ENCODE results near the gene DDAH1.
A peak's percentile ranks its signal among the peaks of the same experiment; 100 is the strongest.

Gene DDAH1

DNA sequence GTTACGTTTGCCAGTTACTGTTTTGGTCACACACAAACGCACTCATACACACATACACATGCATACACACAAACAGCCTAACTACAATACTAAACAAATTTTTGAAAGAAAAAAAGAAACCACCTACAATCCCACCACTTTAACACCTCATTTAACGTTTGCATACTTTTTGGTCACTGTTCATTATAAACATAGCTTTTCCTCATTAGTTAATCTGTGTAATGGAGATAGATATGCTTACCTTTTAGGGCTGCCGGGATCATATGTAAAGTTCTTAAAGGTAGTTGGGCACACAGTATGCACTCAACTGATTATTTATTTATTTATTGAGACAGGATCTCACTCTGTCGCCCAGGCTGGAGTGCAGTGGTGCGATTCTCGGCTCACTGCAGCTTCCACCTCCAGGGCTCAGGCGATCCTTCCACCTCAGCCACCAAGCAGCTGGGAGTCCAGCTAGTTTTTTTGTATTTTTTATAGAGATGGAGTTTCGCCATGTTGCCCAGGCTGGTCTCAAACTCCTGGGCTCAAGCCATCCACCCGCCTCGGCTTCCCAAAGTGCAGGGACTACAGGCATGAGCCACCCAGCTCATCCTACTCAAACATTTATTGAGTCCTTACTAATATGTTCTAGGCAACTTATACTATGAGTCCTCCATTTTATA lies 187.8 kb downstream of the DDAH1 start:
- Histone ChIP-seq H3K27ac (ENCODE audit: low read depth, low read length) (peak overlapping the region; percentile 54), H3K36me3 (ENCODE audit: insufficient read depth, low read length) (peaks cover 9% of the 10 kb centered on the region), H2AFZ (ENCODE audit: low read length, unreplicated experiment) (no peak overlapping the region), H3K27me3 (ENCODE audit: insufficient read depth, low read length) (no peaks in the 10 kb centered on the region), H3K4me3 (ENCODE audit: low read depth, low read length) (peak overlapping the region; percentile 64), H3K79me2 (ENCODE audit: control insufficient read depth, insufficient read depth, low read length, unreplicated experiment) (peaks cover 41% of the 10 kb centered on the region), H3K4me1 (ENCODE audit: control insufficient read depth, insufficient read depth, low read length, unreplicated experiment) (peaks cover 25% of the 10 kb centered on the region)

DNA sequence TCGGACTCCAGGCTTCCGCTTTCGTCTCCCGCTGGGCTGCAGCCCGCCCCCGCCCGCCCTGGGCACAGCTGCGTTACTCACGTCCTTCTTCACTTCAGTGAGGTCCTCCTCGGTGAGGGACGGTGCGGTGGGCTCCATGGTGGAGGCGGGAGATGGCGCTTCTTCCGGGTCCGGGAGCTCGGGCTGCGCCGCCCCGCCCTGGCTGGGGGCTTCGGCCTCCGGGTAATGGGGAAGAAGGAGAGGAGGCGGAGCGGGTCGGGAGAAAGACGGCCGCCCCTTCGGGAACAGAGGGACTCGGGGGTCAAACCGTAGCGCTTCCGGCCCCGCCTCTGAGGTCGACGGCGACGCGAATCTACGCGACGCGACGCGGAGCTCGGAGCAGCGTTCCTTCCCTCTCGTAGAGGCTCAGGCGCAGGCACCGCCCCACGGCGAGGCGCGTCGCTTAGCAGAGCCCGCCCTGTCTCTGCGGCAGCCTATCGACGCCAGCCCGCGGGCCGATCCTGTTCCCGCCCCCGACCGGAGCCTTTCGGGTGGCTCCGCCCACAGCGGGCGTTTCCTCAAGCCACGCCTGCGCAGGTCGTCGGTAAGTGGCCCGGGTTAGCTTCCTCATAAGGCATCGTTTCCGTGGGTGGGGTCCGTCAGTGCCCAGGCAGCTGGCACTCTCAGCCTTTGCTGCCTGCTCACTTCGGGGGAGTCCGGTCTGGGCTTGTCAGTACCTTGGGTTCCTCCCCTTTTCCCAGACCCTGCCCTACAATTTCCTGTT lies 188.6 kb downstream of the DDAH1 start, which contains the start of gene BCL10:
Gene BCL10, minus strand, starts transcription at position 418 of the 763 bp plus-strand sequence. Its CDS starts 280 bp downstream, at position 138.
- Histone ChIP-seq H3K4me1 (ENCODE audit: control insufficient read depth, insufficient read depth, low read length, unreplicated experiment) (peaks cover 25% of the 10 kb centered on the region), H3K4me3 (ENCODE audit: low read depth, low read length) (peak within 1 kb of the TSS; percentile 92), H3K79me2 (ENCODE audit: control insufficient read depth, insufficient read depth, low read length, unreplicated experiment) (peaks cover 48% of the 10 kb centered on the region), H3K36me3 (ENCODE audit: insufficient read depth, low read length) (peaks cover 9% of the 10 kb centered on the region), H2AFZ (ENCODE audit: low read length, unreplicated experiment) (no peak within 1 kb of the TSS), H3K27ac (ENCODE audit: low read depth, low read length) (peak within 1 kb of the TSS; percentile 86), H3K27me3 (ENCODE audit: insufficient read depth, low read length) (no peaks in the 10 kb centered on the region)

DNA sequence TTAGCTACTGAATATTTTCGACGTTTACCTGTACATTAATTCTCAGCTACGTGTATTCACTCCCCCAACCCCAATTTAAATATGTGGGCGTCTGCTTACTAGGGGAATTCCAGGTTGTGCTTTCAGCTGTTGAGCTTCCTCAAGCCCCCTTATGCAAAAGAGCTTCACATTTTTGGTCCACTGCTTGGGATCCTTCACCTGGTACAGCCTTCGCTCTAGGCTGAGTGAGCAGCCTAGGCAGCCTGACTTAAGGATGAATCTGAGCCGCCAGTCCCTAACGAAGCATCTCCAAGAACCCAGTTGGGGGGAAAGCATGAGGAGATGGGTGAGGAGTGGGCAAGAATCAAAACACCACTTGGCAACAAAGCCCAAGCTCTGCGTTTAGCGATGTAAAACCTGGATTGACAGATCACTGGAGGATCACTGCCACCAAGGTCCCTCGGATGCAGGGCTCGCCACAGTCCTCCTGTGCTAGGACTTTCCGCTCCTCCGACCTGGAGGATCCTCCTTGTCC lies 189.2 kb downstream of the DDAH1 start:
- Histone ChIP-seq H3K4me3 (ENCODE audit: low read depth, low read length) (peak overlapping the region; percentile 92), H3K36me3 (ENCODE audit: insufficient read depth, low read length) (peaks cover 14% of the 10 kb centered on the region), H3K27me3 (ENCODE audit: insufficient read depth, low read length) (no peaks in the 10 kb centered on the region), H3K27ac (ENCODE audit: low read depth, low read length) (peak overlapping the region; percentile 86), H3K4me1 (ENCODE audit: control insufficient read depth, insufficient read depth, low read length, unreplicated experiment) (peaks cover 25% of the 10 kb centered on the region), H3K79me2 (ENCODE audit: control insufficient read depth, insufficient read depth, low read length, unreplicated experiment) (peaks cover 55% of the 10 kb centered on the region), H2AFZ (ENCODE audit: low read length, unreplicated experiment) (no peak overlapping the region)

DNA sequence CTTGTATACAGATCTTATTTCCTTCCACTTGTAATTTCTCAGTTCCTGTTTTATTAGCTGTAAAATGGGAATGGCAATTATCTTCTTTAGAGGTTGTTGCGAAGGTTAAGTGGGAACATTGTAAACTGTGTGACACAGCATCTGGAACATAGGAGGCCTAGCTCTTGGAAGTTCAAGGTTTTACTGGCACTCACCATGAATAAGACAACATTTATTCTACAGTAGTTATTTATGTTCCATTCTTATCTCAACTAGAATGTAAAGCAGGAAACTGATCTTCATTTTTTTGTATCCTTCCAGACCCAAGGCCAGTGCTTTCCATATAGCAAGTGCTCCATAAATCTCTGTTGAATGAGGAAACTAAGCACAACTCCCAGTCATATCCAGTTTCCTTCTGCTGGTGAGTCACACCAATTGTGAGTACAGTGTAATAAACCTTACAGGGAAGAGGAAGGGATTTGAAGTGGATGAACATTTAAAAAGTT lies 189.9 kb downstream of the DDAH1 start:
- Histone ChIP-seq H3K27ac (ENCODE audit: low read depth, low read length) (peak overlapping the region; percentile 86), H2AFZ (ENCODE audit: low read length, unreplicated experiment) (no peak overlapping the region), H3K4me3 (ENCODE audit: low read depth, low read length) (peak overlapping the region; percentile 92), H3K79me2 (ENCODE audit: control insufficient read depth, insufficient read depth, low read length, unreplicated experiment) (peaks cover 60% of the 10 kb centered on the region), H3K4me1 (ENCODE audit: control insufficient read depth, insufficient read depth, low read length, unreplicated experiment) (peaks cover 25% of the 10 kb centered on the region), H3K36me3 (ENCODE audit: insufficient read depth, low read length) (peaks cover 22% of the 10 kb centered on the region), H3K27me3 (ENCODE audit: insufficient read depth, low read length) (no peaks in the 10 kb centered on the region)

DNA sequence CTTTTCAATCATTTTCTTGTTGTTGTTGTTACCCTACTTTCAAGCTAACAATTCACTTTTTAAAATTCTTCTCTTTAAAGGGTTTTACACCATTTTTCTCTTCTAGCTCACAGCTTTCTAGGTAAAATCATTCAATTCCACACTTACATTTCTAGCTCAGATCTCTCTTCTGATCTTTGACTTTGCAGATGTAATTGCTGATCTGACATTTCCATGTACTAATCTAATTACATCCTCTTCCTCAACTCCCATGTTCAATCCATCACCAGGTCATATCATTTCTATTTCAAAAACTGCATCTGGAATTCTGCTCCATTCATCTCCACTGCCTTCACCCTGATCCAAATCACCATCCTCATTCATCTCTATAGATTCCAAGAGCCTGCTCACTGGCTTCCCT lies 191.6 kb downstream of the DDAH1 start:
- H3K4me1 ChIP-seq (ENCODE audit: control insufficient read depth, insufficient read depth, low read length, unreplicated experiment): peaks cover 17% of the 10 kb centered on the region
- peak overlapping the region; percentile 92; the same call in 1 of the 2 replicates for H3K4me3 ChIP-seq (ENCODE audit: low read depth, low read length)
- H3K79me2 ChIP-seq (ENCODE audit: control insufficient read depth, insufficient read depth, low read length, unreplicated experiment): peaks cover 68% of the 10 kb centered on the region
- peaks cover 32% of the 10 kb centered on the region for H3K36me3 ChIP-seq (ENCODE audit: insufficient read depth, low read length)
- H2AFZ ChIP-seq (ENCODE audit: low read length, unreplicated experiment): no peak overlapping the region
- H3K27me3 ChIP-seq (ENCODE audit: insufficient read depth, low read length): no peaks in the 10 kb centered on the region
- H3K27ac ChIP-seq (ENCODE audit: low read depth, low read length): no peak overlapping the region

DNA sequence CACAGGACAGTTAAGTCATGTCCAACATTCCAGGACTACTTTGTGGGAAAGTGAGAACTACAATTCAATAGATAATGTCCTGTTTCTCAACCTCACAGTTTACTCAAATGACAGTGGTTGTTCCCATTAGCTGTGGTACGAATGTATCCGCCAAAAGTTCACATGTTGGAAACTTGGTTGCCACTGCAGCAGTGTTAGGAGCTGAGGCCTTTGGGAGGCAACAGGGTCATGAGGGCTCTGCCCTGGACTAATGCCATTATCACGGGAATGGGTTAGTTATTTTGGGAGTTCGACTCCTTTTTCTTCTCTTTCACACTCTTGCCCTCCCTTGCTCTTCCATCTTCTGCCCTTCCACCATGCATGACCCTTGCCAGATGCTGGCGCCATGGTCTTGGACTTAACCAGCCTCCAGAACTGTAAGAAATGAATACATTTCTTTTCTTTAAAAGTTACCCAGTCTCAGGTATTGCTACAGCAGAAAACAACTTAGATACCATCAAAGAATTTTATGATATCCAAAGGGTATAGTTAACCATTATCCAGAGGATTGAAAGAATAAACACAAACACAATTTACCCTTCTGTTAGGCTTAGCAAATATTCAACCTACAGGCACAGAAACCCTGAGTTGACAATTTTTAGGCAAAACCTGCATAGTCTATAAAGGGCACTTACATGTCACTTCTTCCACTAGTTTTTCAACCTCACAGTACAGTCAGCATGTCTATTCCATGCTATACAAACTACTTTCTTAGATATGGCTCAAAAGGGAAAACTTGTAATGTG lies 196.0 kb downstream of the DDAH1 start:
- H2AFZ ChIP-seq (ENCODE audit: low read length, unreplicated experiment): no peak overlapping the region
- H3K36me3 ChIP-seq (ENCODE audit: insufficient read depth, low read length): peaks cover 45% of the 10 kb centered on the region
- peaks cover 14% of the 10 kb centered on the region for H3K4me1 ChIP-seq (ENCODE audit: control insufficient read depth, insufficient read depth, low read length, unreplicated experiment)
- H3K27me3 ChIP-seq (ENCODE audit: insufficient read depth, low read length): no peaks in the 10 kb centered on the region
- no peak overlapping the region for H3K4me3 ChIP-seq (ENCODE audit: low read depth, low read length)
- peaks cover 49% of the 10 kb centered on the region for H3K79me2 ChIP-seq (ENCODE audit: control insufficient read depth, insufficient read depth, low read length, unreplicated experiment)
- H3K27ac ChIP-seq (ENCODE audit: low read depth, low read length): no peak overlapping the region

All from ACC112 (cell line).